GM10248 (cell line): ENCODE measurements around the gene FTCDNL1.

Experiments used
- CTCF ChIA-PET: fragments of 300-600 bp; sonication (Branson Sonifier 250); formaldehyde crosslinking; extraction: SDS; loops from one replicate; lab custom pipeline; 2021; ENCODE audit warnings: antibody characterized with exemption; lab: Yijun Ruan, JAX
- POLR2A ChIA-PET: fragments of 350-650 bp; sonication (Branson Sonifier 250); formaldehyde crosslinking; extraction: SDS; loops from one replicate; lab custom pipeline; 2020; ENCODE audit warnings: antibody characterized with exemption; lab: Yijun Ruan, JAX
- DNase-seq: peaks from one replicate; pipeline ENCODE4 v3.0.0; 2012; ENCODE audit errors: extremely low spot score
- TF ChIP-seq, protein P1 (sequence below): IDR thresholded peaks from 2 replicates; pipeline ENCODE4 v1.5.1; 2012; ENCODE audit warnings: mild to moderate bottlenecking, low read depth; ENCODE audit errors: extremely low read depth, missing control alignments, control extremely low read depth

The FTCDNL1 gene

DNA sequence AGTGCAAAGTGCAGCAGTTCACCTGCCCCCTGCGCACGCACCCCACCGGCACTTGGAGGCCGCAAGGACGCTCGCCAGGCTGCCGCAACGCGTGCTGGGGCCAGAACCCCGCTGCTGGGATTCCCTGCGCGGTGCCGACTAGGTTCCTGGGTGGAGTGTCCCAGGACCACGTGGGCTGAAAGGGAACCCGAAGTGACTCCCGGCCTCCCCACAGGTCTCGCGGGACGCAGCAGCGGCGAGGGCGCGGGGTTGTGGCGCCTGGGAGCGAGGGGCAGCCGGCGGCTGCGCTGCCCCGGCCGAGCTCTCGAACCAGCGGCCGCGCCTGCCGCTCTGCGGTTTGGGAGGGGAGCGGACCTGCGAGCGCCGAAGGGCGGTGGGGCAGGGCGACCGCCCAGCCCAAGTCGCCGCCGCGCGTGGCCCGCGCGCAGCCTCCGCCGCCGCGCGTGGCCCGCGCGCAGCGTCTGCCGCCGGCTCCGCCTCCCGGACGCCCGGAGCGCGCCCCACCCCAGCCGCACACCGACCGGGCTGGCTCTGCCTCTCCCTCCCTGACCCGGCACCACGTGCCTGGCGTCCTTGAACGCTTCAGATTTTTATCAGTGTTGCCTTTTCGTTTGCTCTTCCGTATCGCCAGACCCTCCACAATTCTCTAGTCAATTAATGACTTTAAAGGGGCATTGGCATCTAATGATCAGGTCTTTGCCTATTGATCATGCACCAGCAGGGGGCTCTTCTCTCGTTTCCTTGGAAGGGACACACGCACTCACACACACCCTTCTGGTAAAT is at the start of gene FTCDNL1:
Gene FTCDNL1 (minus strand): TSS at position 475 of the 783 bp plus-strand sequence. CDS start 2,230 bp downstream, outside the sequence.
- DNase-seq, result peak; percentile 78
- CTCF ChIA-PET, result interaction anchor here (0.9 to 2.0 kb wide), 5 partner anchors 9 to 19 kb away, joined by 3 to 7 read pairs (median 4); no protein-coding TSS in a partner anchor
- POLR2A ChIA-PET, result no interaction called here
- TF ChIP-seq, protein P1, sequence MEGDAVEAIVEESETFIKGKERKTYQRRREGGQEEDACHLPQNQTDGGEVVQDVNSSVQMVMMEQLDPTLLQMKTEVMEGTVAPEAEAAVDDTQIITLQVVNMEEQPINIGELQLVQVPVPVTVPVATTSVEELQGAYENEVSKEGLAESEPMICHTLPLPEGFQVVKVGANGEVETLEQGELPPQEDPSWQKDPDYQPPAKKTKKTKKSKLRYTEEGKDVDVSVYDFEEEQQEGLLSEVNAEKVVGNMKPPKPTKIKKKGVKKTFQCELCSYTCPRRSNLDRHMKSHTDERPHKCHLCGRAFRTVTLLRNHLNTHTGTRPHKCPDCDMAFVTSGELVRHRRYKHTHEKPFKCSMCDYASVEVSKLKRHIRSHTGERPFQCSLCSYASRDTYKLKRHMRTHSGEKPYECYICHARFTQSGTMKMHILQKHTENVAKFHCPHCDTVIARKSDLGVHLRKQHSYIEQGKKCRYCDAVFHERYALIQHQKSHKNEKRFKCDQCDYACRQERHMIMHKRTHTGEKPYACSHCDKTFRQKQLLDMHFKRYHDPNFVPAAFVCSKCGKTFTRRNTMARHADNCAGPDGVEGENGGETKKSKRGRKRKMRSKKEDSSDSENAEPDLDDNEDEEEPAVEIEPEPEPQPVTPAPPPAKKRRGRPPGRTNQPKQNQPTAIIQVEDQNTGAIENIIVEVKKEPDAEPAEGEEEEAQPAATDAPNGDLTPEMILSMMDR, result peak; percentile 51

DNA sequence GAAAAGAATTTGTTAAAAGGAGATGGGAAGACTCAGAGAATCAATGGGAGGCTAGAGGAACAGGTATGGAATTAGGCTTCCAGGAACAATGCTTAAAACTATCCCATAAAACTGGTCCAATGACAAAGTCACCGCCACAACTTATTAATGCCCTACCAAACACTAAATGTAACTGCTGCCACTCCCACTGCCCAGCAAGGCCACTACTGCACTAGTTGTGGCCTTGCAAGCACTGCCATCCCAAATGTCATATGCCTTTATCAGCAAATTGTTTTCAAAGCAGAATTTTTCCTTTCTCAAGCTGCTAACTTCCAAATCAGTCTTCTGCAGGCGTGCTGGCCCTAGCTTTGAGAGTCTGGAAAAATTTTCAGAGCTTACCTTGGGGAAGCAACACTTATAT is 45.6 kb upstream of the FTCDNL1 start:
- DNase-seq, result no peak
- ChIA-PET CTCF (interaction anchor here (1.4 kb wide), 1 partner anchor 18 kb away, joined by 3 read pairs; no protein-coding TSS in a partner anchor), POLR2A (no interaction called here)
- TF ChIP-seq, protein P1, result no peak

DNA sequence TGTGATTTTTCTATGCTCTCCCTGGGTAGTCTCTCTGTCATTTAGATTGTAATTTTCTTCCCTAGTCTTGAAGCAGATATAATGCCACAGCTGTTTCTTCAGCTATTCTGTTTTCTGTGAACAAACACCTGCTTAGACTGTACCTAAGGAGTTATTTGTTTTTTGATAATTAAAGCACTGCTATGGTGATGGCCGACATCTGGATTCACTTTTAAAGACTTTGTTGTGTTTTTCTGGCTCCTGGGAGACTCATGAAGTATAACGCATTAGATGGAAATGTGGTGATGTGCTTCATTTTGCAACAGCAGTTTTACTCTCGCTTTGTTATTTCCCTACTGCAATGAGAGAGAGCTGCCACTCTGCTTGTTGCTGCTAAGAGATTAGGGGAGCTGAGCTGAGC is 44.4 kb upstream of the FTCDNL1 start:
- POLR2A ChIA-PET, result no interaction called here

GRCh38 chr2:199883474-199884212 is 32.7 kb upstream of the FTCDNL1 start:
- DNase-seq, result no peak
- ChIA-PET POLR2A (no interaction called here), CTCF (interaction anchor here (1.1 to 1.2 kb wide), 2 partner anchors 7 to 55 kb away, joined by 3 to 4 read pairs; no protein-coding TSS in a partner anchor)
- TF ChIP-seq, protein P1, result no peak

More for the DNA sequence above, 44.4 kb upstream of the FTCDNL1 start:
- CTCF ChIA-PET, result no interaction called here
- TF ChIP-seq, protein P1, result no peak
- no peak for DNase-seq

- ChIA-PET POLR2A (no interaction called here), CTCF (interaction anchor here (1.1 to 1.2 kb wide), 2 partner anchors 8 to 54 kb away, joined by 3 to 4 read pairs; no protein-coding TSS in a partner anchor)
- TF ChIP-seq, protein P1, result no peak
- DNase-seq, result no peak
These were observed 31.7 kb upstream of the FTCDNL1 start for GRCh38 chr2:199882667-199883066.

DNA sequence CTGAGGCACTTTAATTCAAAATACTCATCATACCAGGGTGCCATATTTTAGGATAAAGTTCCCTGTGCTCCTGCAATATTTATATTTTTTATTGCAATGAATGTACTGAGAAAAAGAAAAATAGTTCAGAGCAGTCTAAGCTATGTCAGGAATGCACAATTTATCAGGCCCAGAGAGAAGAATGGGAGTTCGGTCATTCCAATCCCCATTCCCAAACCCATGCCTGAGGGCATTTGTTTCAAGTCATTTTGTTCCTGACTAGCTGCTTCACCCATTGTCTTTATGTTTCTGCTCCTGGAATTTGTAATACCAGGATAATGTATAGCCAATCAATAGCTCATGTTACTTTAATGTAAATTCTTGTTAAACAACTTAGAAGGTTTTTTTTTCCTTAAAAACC is 24.4 kb upstream of the FTCDNL1 start:
- CTCF ChIA-PET, result no interaction called here
- no peak for DNase-seq
- TF ChIP-seq, protein P1, result no peak
- POLR2A ChIA-PET, result no interaction called here
